Loucy (cell line): ENCODE data around the gene RASGRP3.

ENCODE experiments used
- H2AFZ ChIP-seq: fragments of 200-600 bp; sonication (generic); 2 replicates; pipeline ENCODE4 v1.6.0; 2016; ENCODE audit warnings: antibody characterized with exemption, mild to moderate bottlenecking, low read length, moderate library complexity
- H3F3A ChIP-seq: fragments of 200-600 bp; 2 replicates; pipeline ENCODE4 v1.6.0; 2016; ENCODE audit warnings: antibody characterized with exemption, low read depth, mild to moderate bottlenecking
- H3K27me3 ChIP-seq: fragments of 200-600 bp; sonication (generic); 2 replicates; pipeline ENCODE4 v1.6.1; 2014; ENCODE audit warnings: low read length, mild to moderate bottlenecking; ENCODE audit not compliant: insufficient read depth, poor library complexity, severe bottlenecking
- H3K36me3 ChIP-seq: fragments of 200-600 bp; sonication (generic); 2 replicates; pipeline ENCODE4 v1.6.1; 2016; ENCODE audit warnings: low read length; ENCODE audit not compliant: insufficient read depth
- H3K4me1 ChIP-seq: fragments of 200-600 bp; sonication (generic); 2 replicates; pipeline ENCODE4 v1.5.1; 2014; ENCODE audit warnings: low read length, mild to moderate bottlenecking; ENCODE audit not compliant: insufficient read depth, poor library complexity, severe bottlenecking
- H3K4me2 ChIP-seq: fragments of 200-600 bp; sonication (generic); 2 replicates; pipeline ENCODE4 v1.6.0; 2014; ENCODE audit warnings: antibody characterized with exemption, low read length, low read depth, mild to moderate bottlenecking; ENCODE audit not compliant: poor library complexity, severe bottlenecking
- H3K4me3 ChIP-seq: fragments of 200-600 bp; sonication (generic); 2 replicates; pipeline ENCODE4 v1.5.1; 2014; ENCODE audit warnings: low read length, mild to moderate bottlenecking, mixed read lengths; ENCODE audit not compliant: poor library complexity, severe bottlenecking
- H3K79me2 ChIP-seq: fragments of 200-600 bp; sonication (generic); 2 replicates; pipeline ENCODE4 v1.6.1; 2014; ENCODE audit warnings: low read length; ENCODE audit not compliant: insufficient read depth
- H3K9ac ChIP-seq: fragments of 200-600 bp; sonication (generic); 2 replicates; pipeline ENCODE4 v1.6.0; 2014; ENCODE audit warnings: mild to moderate bottlenecking, low read depth, low read length, moderate library complexity; ENCODE audit not compliant: poor library complexity, severe bottlenecking
- H3K9me2 ChIP-seq: fragments of 200-600 bp; sonication (generic); replicated peaks from 2 replicates; pipeline ENCODE4 v1.6.1; 2016; ENCODE audit warnings: low read depth, low read length, mixed read lengths
- H3K9me3 ChIP-seq: fragments of 200-600 bp; sonication (generic); 2 replicates; pipeline ENCODE4 v1.6.1; 2014; ENCODE audit warnings: mild to moderate bottlenecking, antibody characterized with exemption, low read length, low read depth; ENCODE audit not compliant: insufficient read depth
- H4K20me1 ChIP-seq: fragments of 200-600 bp; sonication (generic); 2 replicates; pipeline ENCODE4 v1.6.0; 2014; ENCODE audit warnings: antibody characterized with exemption, low read length, mild to moderate bottlenecking; ENCODE audit not compliant: insufficient read depth, poor library complexity, severe bottlenecking
- EZH2phosphoT487 ChIP-seq: fragments of 200-600 bp; IDR thresholded peaks from 2 replicates; pipeline ENCODE4 v1.6.1; 2018; ENCODE audit warnings: antibody characterized with exemption, mild to moderate bottlenecking, moderate library complexity, borderline replicate concordance
- TF ChIP-seq, protein P1 (sequence below): fragments of 200-600 bp; sonication (generic); conservative IDR thresholded peaks from 2 replicates; pipeline ENCODE4 v1.5.1; 2014; ENCODE audit warnings: mild to moderate bottlenecking, antibody characterized with exemption, low read length

Gene RASGRP3

GRCh38 chr2:33518200-33518599, 41.8 kb downstream of the RASGRP3 start:
- H3F3A ChIP-seq = no peaks in the 10 kb centered on the region
- H3K4me1 ChIP-seq = no peaks in the 10 kb centered on the region
- H3K4me3 ChIP-seq = no peak overlapping the region
- no peaks in the 10 kb centered on the region for H4K20me1 ChIP-seq
- H3K9ac ChIP-seq = no peak overlapping the region
- no peaks in the 10 kb centered on the region for H3K9me3 ChIP-seq
- no peak overlapping the region for H2AFZ ChIP-seq
- TF ChIP-seq EZH2phosphoT487 = no peak
- TF ChIP-seq, protein P1, sequence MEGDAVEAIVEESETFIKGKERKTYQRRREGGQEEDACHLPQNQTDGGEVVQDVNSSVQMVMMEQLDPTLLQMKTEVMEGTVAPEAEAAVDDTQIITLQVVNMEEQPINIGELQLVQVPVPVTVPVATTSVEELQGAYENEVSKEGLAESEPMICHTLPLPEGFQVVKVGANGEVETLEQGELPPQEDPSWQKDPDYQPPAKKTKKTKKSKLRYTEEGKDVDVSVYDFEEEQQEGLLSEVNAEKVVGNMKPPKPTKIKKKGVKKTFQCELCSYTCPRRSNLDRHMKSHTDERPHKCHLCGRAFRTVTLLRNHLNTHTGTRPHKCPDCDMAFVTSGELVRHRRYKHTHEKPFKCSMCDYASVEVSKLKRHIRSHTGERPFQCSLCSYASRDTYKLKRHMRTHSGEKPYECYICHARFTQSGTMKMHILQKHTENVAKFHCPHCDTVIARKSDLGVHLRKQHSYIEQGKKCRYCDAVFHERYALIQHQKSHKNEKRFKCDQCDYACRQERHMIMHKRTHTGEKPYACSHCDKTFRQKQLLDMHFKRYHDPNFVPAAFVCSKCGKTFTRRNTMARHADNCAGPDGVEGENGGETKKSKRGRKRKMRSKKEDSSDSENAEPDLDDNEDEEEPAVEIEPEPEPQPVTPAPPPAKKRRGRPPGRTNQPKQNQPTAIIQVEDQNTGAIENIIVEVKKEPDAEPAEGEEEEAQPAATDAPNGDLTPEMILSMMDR = no peak
- no peak overlapping the region for H3K4me2 ChIP-seq
- no peaks in the 10 kb centered on the region for H3K9me2 ChIP-seq
- H3K79me2 ChIP-seq = no peaks in the 10 kb centered on the region
- no peaks in the 10 kb centered on the region for H3K36me3 ChIP-seq
- no peaks in the 10 kb centered on the region for H3K27me3 ChIP-seq

DNA sequence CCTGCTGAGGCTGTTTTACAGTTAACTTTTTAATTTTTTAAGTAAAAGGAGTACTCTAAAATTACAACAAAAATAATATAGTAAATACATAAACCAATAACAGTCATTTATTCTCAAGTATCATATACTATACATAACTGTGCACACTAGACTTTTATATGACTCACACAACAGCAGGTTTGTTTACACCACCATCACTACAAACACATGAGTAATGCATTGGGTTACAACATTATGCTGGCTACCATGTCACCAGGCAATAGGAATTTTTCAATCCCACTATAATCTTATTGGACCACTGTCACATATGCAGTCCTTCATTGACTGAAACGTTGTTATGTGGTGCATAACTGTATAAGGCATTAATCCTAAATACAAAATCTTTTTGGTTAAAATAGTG, 42.5 kb downstream of the RASGRP3 start:
- Histone ChIP-seq H3K36me3 (no peaks in the 10 kb centered on the region), H3K27me3 (no peaks in the 10 kb centered on the region), H3K4me3 (no peak overlapping the region), H3K4me2 (no peak overlapping the region), H3K9ac (no peak overlapping the region), H3K9me3 (no peaks in the 10 kb centered on the region), H3K9me2 (no peaks in the 10 kb centered on the region), H3K79me2 (no peaks in the 10 kb centered on the region), H3K4me1 (no peaks in the 10 kb centered on the region), H3F3A (no peaks in the 10 kb centered on the region), H4K20me1 (no peaks in the 10 kb centered on the region), H2AFZ (no peak overlapping the region)
- TF ChIP-seq, protein P1 = no peak
- TF ChIP-seq EZH2phosphoT487 = no peak

- Histone ChIP-seq H2AFZ (no peak overlapping the region), H3K9me3 (no peaks in the 10 kb centered on the region), H3K27me3 (no peaks in the 10 kb centered on the region), H3K4me1 (peaks cover 12% of the 10 kb centered on the region), H3K4me3 (no peak overlapping the region), H3K36me3 (no peaks in the 10 kb centered on the region), H3K9ac (no peak overlapping the region), H3F3A (no peaks in the 10 kb centered on the region), H3K4me2 (no peak overlapping the region), H3K79me2 (no peaks in the 10 kb centered on the region), H4K20me1 (no peaks in the 10 kb centered on the region), H3K9me2 (no peaks in the 10 kb centered on the region)
- TF ChIP-seq, protein P1 = no peak
- TF ChIP-seq EZH2phosphoT487 = no peak
Observed at GRCh38 chr2:33521791-33522281, 45.4 kb downstream of the RASGRP3 start.
